RWPE2 (cell line): ENCODE data around the gene FBXO3.
A peak's percentile ranks its signal among the peaks of the same experiment; 100 is the strongest.

ENCODE experiments used
- ATAC-seq: fragments of 200-7000 bp; cut with Tn5 transposase; 3 replicates; pipeline ENCODE4 v1.9.1; 2021; ENCODE audit warnings: low read depth
- DNase-seq: peaks from one replicate; pipeline ENCODE4 v3.0.0-alpha.2; 2020; ENCODE audit warnings: low spot score
- H3K27ac ChIP-seq: fragments of 450-650 bp; 2 replicates; pipeline ENCODE4 v1.5.1; 2017; ENCODE audit warnings: mild to moderate bottlenecking; ENCODE audit not compliant: poor library complexity, severe bottlenecking
- H3K27me3 ChIP-seq: fragments of 250-450 bp; sonication (Bioruptor Pico); 2 replicates; pipeline ENCODE4 v1.5.1; 2021; ENCODE audit warnings: mild to moderate bottlenecking, moderate library complexity; ENCODE audit not compliant: insufficient read depth, poor library complexity, severe bottlenecking
- H3K36me3 ChIP-seq: fragments of 250-450 bp; sonication (Bioruptor Pico); 2 replicates; pipeline ENCODE4 v1.5.1; 2020; ENCODE audit warnings: low read depth, mild to moderate bottlenecking, moderate library complexity
- H3K4me1 ChIP-seq: fragments of 250-450 bp; sonication (Bioruptor Pico); 2 replicates; pipeline ENCODE4 v1.5.1; 2021; ENCODE audit warnings: mild to moderate bottlenecking, moderate library complexity; ENCODE audit not compliant: insufficient read depth, poor library complexity, severe bottlenecking
- H3K4me3 ChIP-seq: fragments of 250-450 bp; sonication (Bioruptor Pico); 2 replicates; pipeline ENCODE4 v1.5.1; 2021; ENCODE audit warnings: mild to moderate bottlenecking, moderate library complexity; ENCODE audit not compliant: severe bottlenecking
- H3K9me3 ChIP-seq: fragments of 250-450 bp; sonication (Bioruptor Pico); 2 replicates; pipeline ENCODE4 v1.5.1; 2021; ENCODE audit warnings: mild to moderate bottlenecking, moderate library complexity; ENCODE audit not compliant: severe bottlenecking
- CTCF ChIP-seq: fragments of 450-650 bp; IDR thresholded peaks from one replicate; pipeline ENCODE4 v1.5.1; 2017; ENCODE audit warnings: mild to moderate bottlenecking, moderate library complexity; ENCODE audit not compliant: poor library complexity, severe bottlenecking

FBXO3 gene

GRCh38 chr11:33743291-33743690 is 31.0 kb downstream of the FBXO3 start:
- TF ChIP-seq CTCF = no peak
- ATAC-seq = no peak
- H3K27ac ChIP-seq = no peak overlapping the region
- no peak overlapping the region for H3K4me3 ChIP-seq
- H3K27me3 ChIP-seq = no peaks in the 10 kb centered on the region
- H3K36me3 ChIP-seq = peaks cover 17% of the 10 kb centered on the region
- no peaks in the 10 kb centered on the region for H3K9me3 ChIP-seq
- no peaks in the 10 kb centered on the region for H3K4me1 ChIP-seq
- no peak for DNase-seq

- Histone ChIP-seq H3K27me3 (no peaks in the 10 kb centered on the region), H3K4me1 (peaks cover 4% of the 10 kb centered on the region), H3K36me3 (peaks cover 15% of the 10 kb centered on the region), H3K4me3 (no peak overlapping the region), H3K27ac (peak overlapping the region; percentile 20), H3K9me3 (no peaks in the 10 kb centered on the region)
- no peak for DNase-seq
- ATAC-seq = peak; percentile 69
- TF ChIP-seq CTCF = peak; percentile 78
These were observed 32.0 kb downstream of the FBXO3 start for GRCh38 chr11:33742249-33742851.

GRCh38 chr11:33741806-33742205 is 32.5 kb downstream of the FBXO3 start:
- peak overlapping the region; percentile 20 for H3K27ac ChIP-seq
- no peak for TF ChIP-seq CTCF
- no peak for DNase-seq
- H3K9me3 ChIP-seq = no peaks in the 10 kb centered on the region
- H3K27me3 ChIP-seq = no peaks in the 10 kb centered on the region
- H3K4me3 ChIP-seq = no peak overlapping the region
- peaks cover 12% of the 10 kb centered on the region for H3K36me3 ChIP-seq
- no peak for ATAC-seq
- peaks cover 10% of the 10 kb centered on the region for H3K4me1 ChIP-seq

GRCh38 chr11:33737362-33737821 is 36.9 kb downstream of the FBXO3 start:
- H3K36me3 ChIP-seq = peaks cover 36% of the 10 kb centered on the region
- H3K4me1 ChIP-seq = peaks cover 27% of the 10 kb centered on the region
- no peak overlapping the region for H3K4me3 ChIP-seq
- H3K27me3 ChIP-seq = no peaks in the 10 kb centered on the region
- ATAC-seq = no peak
- no peaks in the 10 kb centered on the region for H3K9me3 ChIP-seq
- TF ChIP-seq CTCF = no peak
- peak overlapping the region; percentile 80 for H3K27ac ChIP-seq
- no peak for DNase-seq

GRCh38 chr11:33736148-33736812 is 38.0 kb downstream of the FBXO3 start, which contains the start of gene CD59:
Gene CD59, minus strand, starts transcription at chr11:33736423. Its CDS starts 13,978 bp downstream, at chr11:33722445.
- Histone ChIP-seq H3K4me3 (peak within 1 kb of the TSS; percentile 88), H3K9me3 (no peaks in the 10 kb centered on the region), H3K4me1 (peaks cover 35% of the 10 kb centered on the region), H3K27me3 (no peaks in the 10 kb centered on the region), H3K36me3 (peaks cover 42% of the 10 kb centered on the region), H3K27ac (peak within 1 kb of the TSS; percentile 80)
- no peak for TF ChIP-seq CTCF
- peak; percentile 87 for ATAC-seq
- DNase-seq = peak; percentile 96
